ENCODE data around the gene COL6A3. TPM values are rescaled to one million over a fixed set of nuclear protein-coding genes. Genes with fewer than 3 reads are reported as not detected.

COL6A3 gene
- total and polyA plus RNA-seq, 11 donors: 17.4 to 290 (median 87.3) TPM

- Histone ChIP-seq H3K4me3 (no peak overlapping the region), H3K27ac (peak overlapping the region in 1 of 12 donors; percentile 2)
- intact Hi-C loops (cut with DNase I): no loop called here
Observed at GRCh38 chr2:237453671-237454070, 39.7 kb upstream of the COL6A3 start.

GRCh38 chr2:237452861-237453260 is 38.9 kb upstream of the COL6A3 start:
- H3K4me3 ChIP-seq: no peak overlapping the region
- TF ChIP-seq POLR2A (IDR thresholded peaks at IDR 0.05) (no peak), CTCF (IDR thresholded peaks at IDR 0.05) (no peak)
- H3K4me1 ChIP-seq: peaks cover 0 to 63% (median 35%) of the 10 kb centered on the region in 12 donors
- WGBS, 4 donors: 78 to 89% (median 81%) methylated on average over 3 of the region's 3 CpGs
- H3K27me3 ChIP-seq: peaks cover 0 to 3% (median 0%) of the 10 kb centered on the region in 9 donors
- intact Hi-C loops (cut with DNase I): no loop called here
- H3K36me3 ChIP-seq: no peaks in the 10 kb centered on the region
- no peaks in the 10 kb centered on the region for H3K9me3 ChIP-seq
- no peak for DNase-seq
- no peak for ATAC-seq
- H3K27ac ChIP-seq: peak overlapping the region in 4 of 12 donors; percentile 33 to 55 (median 50)

More at GRCh38 chr2:237453671-237454070, 39.7 kb upstream of the COL6A3 start:
- no peak for TF ChIP-seq CTCF (IDR thresholded peaks at IDR 0.05)
- TF ChIP-seq POLR2A (IDR thresholded peaks at IDR 0.05): no peak
- 70 to 81% (median 78%) methylated on average over 3 of the region's 3 CpGs for WGBS, 4 donors
- no peak for ATAC-seq
- H3K4me1 ChIP-seq: peaks cover 0 to 57% (median 34%) of the 10 kb centered on the region in 12 donors
- no peaks in the 10 kb centered on the region for H3K36me3 ChIP-seq
- no peak for DNase-seq
- H3K9me3 ChIP-seq: no peaks in the 10 kb centered on the region
- peaks cover 0 to 3% (median 0%) of the 10 kb centered on the region in 9 donors for H3K27me3 ChIP-seq

- DNase-seq (peak in 2 of 5 donors; percentile 52), ATAC-seq (peak in 1 of 4 donors; percentile 8)
- Histone ChIP-seq H3K27me3 (peaks cover 0 to 3% (median 0%) of the 10 kb centered on the region in 9 donors), H3K9me3 (no peaks in the 10 kb centered on the region), H3K4me3 (no peak overlapping the region), H3K36me3 (no peaks in the 10 kb centered on the region), H3K27ac (peak overlapping the region in 8 of 12 donors; percentile 33 to 55 (median 48)), H3K4me1 (peaks cover 0 to 63% (median 35%) of the 10 kb centered on the region in 12 donors)
- intact Hi-C loops (cut with DNase I): no loop called here
- TF ChIP-seq CTCF (IDR thresholded peaks at IDR 0.05): peak in 5 of 12 donors; percentile 8 to 39 (median 28)
- no peak for TF ChIP-seq POLR2A (IDR thresholded peaks at IDR 0.05)
- 47 to 67% (median 57%) methylated on average over 20 of the region's 20 CpGs for WGBS, 4 donors
Observed at GRCh38 chr2:237451643-237452469, 37.9 kb upstream of the COL6A3 start.

GRCh38 chr2:237450583-237450982 is 36.6 kb upstream of the COL6A3 start:
- H3K27ac ChIP-seq: peak overlapping the region in 2 of 12 donors; percentile 26 to 42

More at GRCh38 chr2:237450583-237450982, 36.6 kb upstream of the COL6A3 start:
- peaks cover 0 to 53% (median 30%) of the 10 kb centered on the region in 12 donors for H3K4me1 ChIP-seq
- TF ChIP-seq CTCF (IDR thresholded peaks at IDR 0.05): no peak
- TF ChIP-seq POLR2A (IDR thresholded peaks at IDR 0.05): no peak
- WGBS, 4 donors: 88 to 94% (median 92%) methylated on average over 11 to 13 of the region's 13 CpGs
- H3K36me3 ChIP-seq: no peaks in the 10 kb centered on the region
- DNase-seq: no peak
- ATAC-seq: no peak
- intact Hi-C loops (cut with DNase I): no loop called here
- peaks cover 0 to 3% (median 0%) of the 10 kb centered on the region in 9 donors for H3K27me3 ChIP-seq
- no peak overlapping the region for H3K4me3 ChIP-seq
- no peaks in the 10 kb centered on the region for H3K9me3 ChIP-seq
